CD4-positive, alpha-beta T cell treated with Interleukin-12 subunit alpha and Interleukin-12 subunit beta, for 1 hour (primary cell): Measurements from ENCODE around the gene SLC30A9.

ENCODE experiments used
- DNase-seq: peaks from one replicate; pipeline ENCODE4 v3.0.0-alpha.2; 2020

The SLC30A9 gene

GRCh38 chr4:42008011-42008786 is 17.9 kb downstream of the SLC30A9 start:
- DNase-seq: no peak

- no peak for DNase-seq
Measured at GRCh38 chr4:42015438-42015837, 25.1 kb downstream of the SLC30A9 start.

GRCh38 chr4:42018451-42018850 is 28.1 kb downstream of the SLC30A9 start:
- no peak for DNase-seq

GRCh38 chr4:42048394-42048793 is 58.1 kb downstream of the SLC30A9 start:
- no peak for DNase-seq

GRCh38 chr4:42050516-42051249 is 60.4 kb downstream of the SLC30A9 start:
- no peak for DNase-seq

GRCh38 chr4:42066402-42066801 is 76.1 kb downstream of the SLC30A9 start:
- no peak for DNase-seq

GRCh38 chr4:42067264-42067663 is 76.9 kb downstream of the SLC30A9 start:
- DNase-seq: no peak

GRCh38 chr4:42070463-42070862 is 80.1 kb downstream of the SLC30A9 start:
- no peak for DNase-seq

- no peak for DNase-seq
Measured at GRCh38 chr4:42074294-42074693, 84.0 kb downstream of the SLC30A9 start.

- no peak for DNase-seq
Measured at GRCh38 chr4:42078184-42078801, 88.0 kb downstream of the SLC30A9 start.

- DNase-seq: no peak
Measured at GRCh38 chr4:42080306-42080705, 90.0 kb downstream of the SLC30A9 start.

- no peak for DNase-seq
Measured at GRCh38 chr4:42083816-42084215, 93.5 kb downstream of the SLC30A9 start.

GRCh38 chr4:42088386-42088785 is 98.1 kb downstream of the SLC30A9 start:
- DNase-seq: no peak

- DNase-seq: no peak
Measured at GRCh38 chr4:42101446-42101975, 111.2 kb downstream of the SLC30A9 start.

- DNase-seq: no peak
Measured at GRCh38 chr4:42104521-42104920, 114.2 kb downstream of the SLC30A9 start.

GRCh38 chr4:42112846-42113245 is 122.5 kb downstream of the SLC30A9 start:
- no peak for DNase-seq

GRCh38 chr4:42119886-42120285 is 129.6 kb downstream of the SLC30A9 start:
- no peak for DNase-seq

- no peak for DNase-seq
Measured at GRCh38 chr4:42122237-42122636, 131.9 kb downstream of the SLC30A9 start.

- DNase-seq: no peak
Measured at GRCh38 chr4:42123071-42123644, 132.8 kb downstream of the SLC30A9 start.

- no peak for DNase-seq
Measured at GRCh38 chr4:42132099-42132498, 141.8 kb downstream of the SLC30A9 start.

GRCh38 chr4:42133006-42133405 is 142.7 kb downstream of the SLC30A9 start:
- DNase-seq: no peak

- DNase-seq: no peak
Measured at GRCh38 chr4:42136371-42136770, 146.0 kb downstream of the SLC30A9 start.
